ENCODE data around the gene NELFE.

- no peak for TF ChIP-seq REST (IDR thresholded peaks at IDR 0.05; ENCODE audit: insufficient read depth in 1 of 2, low read depth in 2 of 2, low read length in 2 of 2)
- TF ChIP-seq TAF1 (IDR thresholded peaks at IDR 0.05; ENCODE audit: borderline replicate concordance, insufficient read depth, low read length): no peak
Observed at GRCh38 chr6:31943742-31944141, 15.0 kb downstream of the NELFE start.
